Left lobe of liver (tissue), 2 donors: ENCODE results near the gene CNNM1. TPM values are rescaled to one million over a fixed set of nuclear protein-coding genes. Genes with fewer than 3 reads are reported as not detected.
A peak's percentile ranks its signal among the peaks of the same experiment; 100 is the strongest.

Experiments
- ATAC-seq: fragments of 200-7000 bp; cut with Tn5 transposase; one replicate; pipeline ENCODE4 v1.9.1; 2020; ENCODE audit warnings: mild to moderate bottlenecking, moderate library complexity
- DNase-seq: peaks from one replicate; pipeline ENCODE4 v3.0.0-alpha.2; 2020; ENCODE audit warnings: low spot score
- total RNA-seq: library from RNA; stranded (reverse); gene quantifications from one replicate; pipeline ENCODE4 v1.2.1, GENCODE V29; 2021
- donor health status: DM: no; HTN: no; CAD: no; lungs with moderate emphysema.
- donor health status: DM: no; HTN: yes; CAD: no.

The CNNM1 gene
- total RNA-seq, 1 donor from 2014 or later: 0.08 TPM

- ATAC-seq (peak; percentile 34), DNase-seq (no peak)
These were observed 82.4 kb downstream of the CNNM1 start for GRCh38 chr10:99411546-99411945.

DNA sequence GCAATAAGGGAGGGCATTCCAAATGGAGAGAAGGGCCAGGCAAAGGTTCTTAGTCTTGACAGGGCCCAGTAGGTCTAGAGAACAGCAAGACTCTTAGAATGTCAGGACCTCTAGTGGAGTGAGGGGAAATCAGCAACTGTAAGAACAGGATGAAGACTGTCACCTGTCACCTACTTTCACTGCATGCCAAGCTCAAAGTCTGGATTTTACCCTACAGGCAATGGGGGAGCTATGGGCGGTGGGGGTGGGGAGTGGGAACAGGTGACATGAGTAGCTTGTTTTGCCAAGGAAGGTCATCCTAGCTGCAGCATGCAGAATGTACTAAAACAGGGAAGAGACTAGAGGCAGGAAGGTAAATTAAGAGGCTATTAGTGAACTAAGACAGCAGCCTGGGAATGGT is 82.9 kb downstream of the CNNM1 start:
- peak; percentile 98 for ATAC-seq
- peak; percentile 80 for DNase-seq

DNA sequence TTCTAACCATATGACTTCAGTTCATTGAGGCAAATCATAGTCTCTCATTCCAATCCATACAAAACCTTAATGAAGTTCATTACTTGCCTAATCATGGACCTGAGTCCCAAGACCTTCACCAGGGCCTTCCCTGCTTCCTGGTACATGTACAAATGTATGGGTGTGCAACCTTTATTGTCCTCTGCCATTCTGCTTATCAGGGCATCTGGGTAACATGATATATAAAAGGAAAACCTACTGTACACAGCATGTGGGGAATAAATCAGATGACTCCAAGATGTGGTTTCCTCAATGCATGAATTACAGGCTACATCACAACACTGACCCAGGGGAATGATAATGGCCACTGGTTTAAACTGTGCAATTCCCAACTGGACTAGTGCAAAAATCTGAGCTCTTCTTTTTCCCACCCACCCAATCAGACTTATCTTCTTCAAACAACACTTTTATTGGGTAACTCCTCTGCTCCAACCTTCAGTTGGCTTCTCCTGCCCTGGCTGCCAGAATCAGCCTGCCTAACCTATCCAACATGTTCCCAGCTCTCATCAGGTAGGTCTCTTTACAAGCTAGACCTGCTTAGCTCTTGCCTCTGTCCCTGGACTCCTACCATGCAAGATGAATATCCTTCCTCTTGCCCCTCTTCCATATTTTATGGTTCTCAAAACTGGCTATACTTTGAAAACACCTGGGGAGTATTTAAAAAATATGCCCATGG is 89.9 kb downstream of the CNNM1 start:
- DNase-seq: no peak
- peak; percentile 62 for ATAC-seq

DNA sequence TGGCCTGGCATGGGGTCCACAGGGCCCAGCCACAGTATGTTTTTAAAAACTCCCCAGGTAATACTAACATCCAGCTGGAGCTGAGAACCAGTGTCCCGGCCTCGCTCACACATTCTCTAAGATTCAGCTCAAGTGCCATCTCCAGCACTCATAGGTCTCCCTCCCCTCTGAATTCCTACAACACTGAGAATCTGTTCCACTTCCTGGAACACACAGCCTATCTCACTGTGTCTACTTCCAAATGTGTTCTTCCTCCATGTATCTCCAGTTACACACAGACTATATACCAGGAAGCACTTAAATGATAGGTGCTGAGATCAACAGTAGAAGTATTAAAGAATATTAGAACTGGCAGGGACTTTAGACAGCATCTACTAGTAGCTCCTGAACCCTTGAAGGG is 90.5 kb downstream of the CNNM1 start:
- no peak for ATAC-seq
- DNase-seq: no peak

DNA sequence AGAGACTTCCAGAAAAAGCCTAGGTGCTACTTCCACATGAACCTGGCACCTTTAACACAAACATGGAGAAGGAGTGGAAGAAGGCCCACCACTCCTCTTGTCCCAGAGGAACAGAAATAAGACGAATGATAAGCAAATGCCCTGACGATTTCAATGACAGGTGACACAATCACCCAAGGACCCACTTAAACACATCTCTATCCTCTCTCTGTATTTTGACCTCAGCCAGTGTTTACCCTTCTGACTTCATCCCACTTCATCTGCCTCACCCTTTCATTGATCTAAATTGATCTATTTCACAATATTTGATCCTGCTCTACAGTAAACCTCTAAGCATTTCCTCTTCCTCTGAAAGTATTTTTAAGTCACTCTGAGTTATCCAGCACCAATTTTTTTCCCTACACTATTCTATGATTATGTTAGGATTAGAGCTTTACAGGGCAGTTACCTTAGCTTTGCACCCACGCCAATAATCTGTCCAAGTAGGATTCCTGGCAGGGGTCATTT is 92.1 kb downstream of the CNNM1 start:
- DNase-seq (no peak), ATAC-seq (peak; percentile 74)

- ATAC-seq (no peak), DNase-seq (no peak)
These were observed 93.5 kb downstream of the CNNM1 start for GRCh38 chr10:99422529-99423096.

DNA sequence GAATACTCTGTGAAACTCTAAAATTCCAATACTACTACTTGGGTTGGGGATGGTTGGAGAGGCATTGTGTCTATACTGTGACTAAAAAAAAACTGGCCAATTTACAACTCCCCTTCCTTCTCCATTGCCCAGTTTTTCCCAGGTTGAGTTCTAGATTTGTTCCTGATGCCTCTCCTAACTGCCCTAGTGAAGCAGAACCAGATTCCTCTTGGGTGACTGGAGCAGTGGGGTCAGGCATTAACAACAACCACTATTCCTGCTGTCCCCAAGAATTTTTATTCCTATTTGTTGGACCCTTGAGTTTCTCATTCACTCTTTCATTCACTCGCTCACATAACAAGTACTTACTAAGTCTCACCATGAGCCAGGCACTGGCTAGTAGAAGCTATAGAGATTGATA is 95.5 kb downstream of the CNNM1 start:
- ATAC-seq (no peak), DNase-seq (no peak)

DNA sequence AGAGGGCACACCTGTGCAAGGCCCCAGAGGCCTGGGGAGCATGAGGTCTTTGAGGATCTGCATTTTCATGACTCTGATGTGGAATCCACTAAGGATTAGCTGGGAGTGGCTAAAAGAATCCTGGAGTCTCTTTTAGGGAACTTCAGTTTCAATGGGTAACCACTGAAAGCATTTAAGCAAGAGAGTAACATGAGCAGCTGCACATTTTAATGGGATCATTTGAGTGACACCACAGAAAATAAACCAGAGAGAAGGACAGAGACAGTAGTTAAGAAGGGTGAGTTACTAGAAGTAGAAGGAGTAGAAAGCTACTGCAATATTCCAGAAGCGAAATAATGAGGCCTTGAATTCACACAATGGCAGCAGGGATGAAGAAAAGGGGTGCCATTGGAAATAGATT is 96.0 kb downstream of the CNNM1 start:
- DNase-seq (no peak), ATAC-seq (no peak)

- ATAC-seq: no peak
- no peak for DNase-seq
These were observed 97.5 kb downstream of the CNNM1 start for GRCh38 chr10:99426689-99427088.

- DNase-seq (no peak), ATAC-seq (peak; percentile 3)
These were observed 98.5 kb downstream of the CNNM1 start for GRCh38 chr10:99427566-99428190.

GRCh38 chr10:99429517-99430095 is 100.5 kb downstream of the CNNM1 start:
- no peak for DNase-seq
- ATAC-seq: no peak

DNA sequence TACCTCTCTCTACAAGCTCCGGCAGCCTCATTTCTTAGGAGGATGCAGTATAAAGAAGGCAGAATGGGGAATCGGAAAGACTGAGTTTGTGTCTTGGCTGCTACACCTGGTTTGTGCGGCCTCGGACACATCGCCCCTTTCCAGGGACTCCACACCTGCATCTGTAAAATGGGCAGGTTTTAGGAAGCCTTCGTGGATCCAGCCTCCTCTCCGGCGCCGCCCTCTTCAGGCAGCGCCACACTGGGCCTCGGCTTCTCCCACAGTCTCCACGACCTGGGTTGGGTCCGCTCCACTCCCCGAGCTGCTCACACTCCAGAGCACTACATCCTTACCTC is 100.9 kb downstream of the CNNM1 start:
- ATAC-seq (peak; percentile 6), DNase-seq (no peak)

GRCh38 chr10:99430451-99431189 is 101.5 kb downstream of the CNNM1 start, which contains the start of gene GOT1:
TSS of gene GOT1 (minus strand) at chr10:99430624. CDS start at chr10:99430565, 59 bp downstream.
- ATAC-seq: peak; percentile 85
- peak; percentile 99 for DNase-seq

- peak; percentile 34 for ATAC-seq
These were observed 102.1 kb downstream of the CNNM1 start for GRCh38 chr10:99431190-99431760.

DNA sequence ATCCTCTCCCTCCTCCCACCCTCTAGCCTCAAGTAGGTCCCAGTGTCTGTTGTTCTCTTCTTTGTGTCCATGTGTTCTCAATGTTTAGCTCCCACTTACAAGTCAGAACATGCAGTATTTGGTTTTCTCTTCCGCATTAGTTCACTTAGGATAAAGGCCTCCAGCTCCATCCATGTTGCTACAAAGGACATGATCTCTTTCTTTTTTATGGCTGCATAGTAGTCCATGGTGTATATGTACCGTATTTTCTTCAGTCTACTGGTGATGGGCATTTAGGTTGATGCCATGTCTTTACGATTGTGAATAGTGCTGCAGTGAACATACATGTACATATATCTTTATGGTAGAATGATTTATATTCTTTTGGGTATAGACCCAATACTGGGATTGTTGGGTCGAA is 102.9 kb downstream of the CNNM1 start:
- no peak for DNase-seq
- ATAC-seq: no peak

More at GRCh38 chr10:99431190-99431760, 102.1 kb downstream of the CNNM1 start:
- peak; percentile 78 for DNase-seq

DNA sequence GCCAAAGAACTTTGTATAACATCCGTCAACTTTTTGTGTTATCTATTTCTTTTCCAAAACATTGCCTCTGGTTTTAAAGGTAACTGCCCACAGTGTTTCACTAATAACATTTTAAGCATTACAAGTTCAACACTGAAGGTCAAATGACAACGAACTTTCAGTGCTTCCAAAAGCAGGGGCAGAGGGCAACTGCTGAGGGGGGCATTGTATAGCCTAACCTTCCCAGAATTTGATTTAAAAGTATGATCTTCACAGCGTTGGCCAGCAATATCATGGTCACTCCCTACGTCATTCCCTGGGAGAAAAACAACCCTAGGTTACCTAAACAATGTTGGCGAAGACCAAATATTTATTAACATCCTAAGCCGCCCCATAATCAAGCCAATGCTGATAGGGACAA is 103.7 kb downstream of the CNNM1 start:
- ATAC-seq (peak; percentile 2), DNase-seq (peak; percentile 52)

DNA sequence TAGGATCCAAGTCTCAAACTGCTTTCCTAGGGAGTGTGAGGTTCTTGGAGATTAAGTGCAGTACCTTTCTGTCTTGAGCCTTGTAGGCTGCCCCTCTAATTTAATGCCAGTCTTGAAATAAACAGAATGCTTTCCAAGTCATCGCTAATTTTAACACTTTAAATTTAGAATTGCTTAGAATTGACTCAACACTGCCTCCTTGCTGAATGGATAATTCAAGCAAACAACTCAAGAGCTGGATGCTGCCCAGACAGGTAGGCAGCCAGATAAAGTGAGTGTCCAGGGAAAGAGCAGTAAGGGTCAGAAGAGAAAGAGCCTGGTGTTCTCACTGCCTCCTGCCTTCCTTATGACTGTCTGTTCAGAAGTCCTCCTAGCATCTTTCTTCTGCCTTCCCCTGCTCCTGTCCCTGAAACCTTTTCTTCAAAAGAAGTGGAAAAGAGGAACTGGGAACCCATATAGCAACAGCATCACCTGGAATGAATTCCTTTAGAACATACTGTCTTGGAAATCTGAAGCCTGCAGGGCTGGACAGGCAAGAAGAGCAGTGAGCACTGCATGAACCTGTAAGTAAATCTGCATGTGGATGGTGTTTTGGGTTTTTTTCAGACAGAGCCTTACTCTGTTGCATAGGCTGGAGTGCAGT is 104.3 kb downstream of the CNNM1 start:
- peak; percentile 32 for ATAC-seq
- peak; percentile 54 for DNase-seq

GRCh38 chr10:99435986-99436638 is 107.0 kb downstream of the CNNM1 start:
- no peak for DNase-seq
- ATAC-seq: peak; percentile 53

DNA sequence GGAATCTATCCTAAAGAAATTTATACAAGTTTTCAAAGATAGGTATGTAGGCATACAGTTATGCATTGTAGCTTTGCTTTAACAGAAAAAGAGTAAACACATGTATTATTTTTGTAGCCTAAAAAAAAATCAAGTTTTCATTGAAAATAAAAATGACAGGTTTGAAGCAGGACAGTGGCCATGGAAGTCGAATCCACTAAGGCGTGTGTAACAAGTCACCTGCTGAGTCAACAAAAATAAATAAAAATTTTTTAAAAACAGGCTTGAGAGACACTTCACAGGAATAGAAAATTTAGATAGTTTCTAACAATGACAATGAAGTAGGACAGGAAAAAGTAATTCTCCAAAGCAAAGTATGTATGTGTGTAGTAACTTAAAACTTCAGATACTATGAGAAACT is 109.7 kb downstream of the CNNM1 start:
- ATAC-seq (no peak), DNase-seq (no peak)

GRCh38 chr10:99442394-99442793 is 113.2 kb downstream of the CNNM1 start:
- DNase-seq: no peak

More at GRCh38 chr10:99442394-99442793, 113.2 kb downstream of the CNNM1 start:
- ATAC-seq: no peak
